Measurements from ENCODE around the gene NELFE. TPM values are rescaled to one million over a fixed set of nuclear protein-coding genes. Genes with fewer than 3 reads are reported as not detected.

Gene NELFE
- total and polyA plus RNA-seq, 5 experiments from 2014 or later = 41.7 to 68.6 (median 55.9) TPM

GRCh38 chr6:31971279-31971992 lies 12.7 kb upstream of the NELFE start:
- ATAC-seq = peak in 1 of 2 donors; percentile 65
- Mint-ChIP-seq H3K36me3 (peaks cover 0 to 35% (median 0%) of the 10 kb centered on the region in 3 donors), H3K27ac (peak overlapping the region; percentile 97 to 100 (median 100))

GRCh38 chr6:31970604-31971271 lies 12.0 kb upstream of the NELFE start:
- Mint-ChIP-seq H3K4me1 (peaks cover 31 to 46% (median 45%) of the 10 kb centered on the region in 4 donors), H3K4me3 (peak overlapping the region; percentile 94 to 99 (median 98)), H3K36me3 (peaks cover 0 to 42% (median 2%) of the 10 kb centered on the region in 3 donors), H3K27ac (peak overlapping the region; percentile 43 to 100 (median 100)), H3K9me3 (no peaks in the 10 kb centered on the region), H3K27me3 (peaks cover 0 to 4% (median 0%) of the 10 kb centered on the region in 5 donors)
- no peak for ATAC-seq
- POLR2A ChIA-PET = interaction anchor here (0.7 to 5.6 kb wide), 7 partner anchors 11 to 875 kb away, joined by 3 to 119 read pairs (median 5); partner anchors contain the start of genes ATF6B, NELFE, SKIC2 and ZBTB12
- DNase-seq = no peak

More at GRCh38 chr6:31971279-31971992, 12.7 kb upstream of the NELFE start:
- Mint-ChIP-seq H3K9me3 (no peaks in the 10 kb centered on the region), H3K27me3 (peaks cover 0 to 4% (median 0%) of the 10 kb centered on the region in 5 donors), H3K4me1 (peaks cover 31 to 46% (median 45%) of the 10 kb centered on the region in 4 donors), H3K4me3 (peak overlapping the region; percentile 94 to 99 (median 98))
- POLR2A ChIA-PET = interaction anchor here (0.5 to 5.6 kb wide), 16 partner anchors 11 to 874 kb away, joined by 3 to 119 read pairs (median 4); partner anchors contain the start of genes ABHD16A, BAG6, DDAH2 and DDX39B
- DNase-seq = peak in 1 of 10 donors; percentile 0

- Mint-ChIP-seq H3K36me3 (peaks cover 0 to 50% (median 2%) of the 10 kb centered on the region in 3 donors), H3K4me3 (peak overlapping the region; percentile 68 to 99 (median 98)), H3K4me1 (peaks cover 33 to 46% (median 44%) of the 10 kb centered on the region in 4 donors), H3K27me3 (peaks cover 0 to 4% (median 0%) of the 10 kb centered on the region in 5 donors), H3K27ac (peak overlapping the region; percentile 43 to 100 (median 100)), H3K9me3 (no peaks in the 10 kb centered on the region)
- DNase-seq = peak in 1 of 10 donors; percentile 0
- POLR2A ChIA-PET = interaction anchor here (0.6 to 5.6 kb wide), 5 partner anchors 10 to 1617 kb away, joined by 3 to 119 read pairs (median 3); partner anchors contain the start of genes ATF6B, NELFE and SKIC2
- ATAC-seq = no peak
Observed at GRCh38 chr6:31969712-31970603, 11.2 kb upstream of the NELFE start.

- Mint-ChIP-seq H3K27me3 (peaks cover 0 to 4% (median 0%) of the 10 kb centered on the region in 5 donors), H3K27ac (peak overlapping the region in 9 of 10 donors; percentile 28 to 100 (median 100)), H3K36me3 (peaks cover 0 to 58% (median 6%) of the 10 kb centered on the region in 3 donors), H3K9me3 (no peaks in the 10 kb centered on the region), H3K4me3 (peak overlapping the region in 4 of 10 donors; percentile 68 to 98 (median 95)), H3K4me1 (peaks cover 33 to 46% (median 40%) of the 10 kb centered on the region in 4 donors)
- ATAC-seq (no peak), DNase-seq (no peak)
- POLR2A ChIA-PET = interaction anchor here (1.0 to 5.6 kb wide), 3 partner anchors 9 to 159 kb away, joined by 3 to 119 read pairs (median 3); partner anchors contain the start of genes ATF6B, NELFE and SKIC2
Observed at GRCh38 chr6:31968791-31969711, 10.3 kb upstream of the NELFE start.

- Mint-ChIP-seq H3K4me1 (peaks cover 31 to 38% (median 34%) of the 10 kb centered on the region in 4 donors), H3K36me3 (peaks cover 0 to 62% (median 6%) of the 10 kb centered on the region in 3 donors), H3K4me3 (peak overlapping the region in 1 of 10 donors; percentile 41), H3K27me3 (peaks cover 0 to 4% (median 0%) of the 10 kb centered on the region in 5 donors), H3K27ac (peak overlapping the region in 3 of 10 donors; percentile 24 to 73 (median 52)), H3K9me3 (no peaks in the 10 kb centered on the region)
- ATAC-seq (no peak), DNase-seq (no peak)
- POLR2A ChIA-PET = interaction anchor here (5.6 kb wide), 1 partner anchor 8 kb away, joined by 119 read pairs; the partner anchor contains the start of genes NELFE and SKIC2
Observed at GRCh38 chr6:31968326-31968725, 9.6 kb upstream of the NELFE start.

- Mint-ChIP-seq H3K4me1 (peaks cover 28 to 34% (median 31%) of the 10 kb centered on the region in 4 donors), H3K4me3 (peak overlapping the region in 1 of 10 donors; percentile 14), H3K27me3 (peaks cover 0 to 4% (median 0%) of the 10 kb centered on the region in 5 donors), H3K9me3 (no peaks in the 10 kb centered on the region), H3K36me3 (peaks cover 0 to 66% (median 7%) of the 10 kb centered on the region in 3 donors), H3K27ac (peak overlapping the region in 3 of 10 donors; percentile 31 to 85 (median 34))
- no peak for ATAC-seq
- POLR2A ChIA-PET = interaction anchor here (5.6 kb wide), 1 partner anchor 8 kb away, joined by 119 read pairs; the partner anchor contains the start of genes NELFE and SKIC2
- no peak for DNase-seq
Observed at GRCh38 chr6:31967926-31968320, 9.2 kb upstream of the NELFE start.

GRCh38 chr6:31966997-31967925 lies 8.5 kb upstream of the NELFE start:
- POLR2A ChIA-PET = interaction anchor here (5.6 kb wide), 1 partner anchor 7 kb away, joined by 119 read pairs; the partner anchor contains the start of genes NELFE and SKIC2

GRCh38 chr6:31966506-31966905 lies 7.7 kb upstream of the NELFE start:
- Mint-ChIP-seq H3K36me3 (peaks cover 0 to 78% (median 16%) of the 10 kb centered on the region in 3 donors), H3K27me3 (no peaks in the 10 kb centered on the region), H3K4me3 (no peak overlapping the region), H3K4me1 (peaks cover 18 to 39% (median 27%) of the 10 kb centered on the region in 4 donors), H3K27ac (peak overlapping the region in 3 of 10 donors; percentile 31 to 62 (median 41)), H3K9me3 (no peaks in the 10 kb centered on the region)
- POLR2A ChIA-PET = interaction anchor here (0.7 kb wide), 1 partner anchor 95 kb away, joined by 3 read pairs; no protein-coding TSS in a partner anchor
- DNase-seq (no peak), ATAC-seq (no peak)

More at GRCh38 chr6:31966997-31967925, 8.5 kb upstream of the NELFE start:
- DNase-seq = no peak
- Mint-ChIP-seq H3K4me1 (peaks cover 25 to 32% (median 27%) of the 10 kb centered on the region in 4 donors), H3K36me3 (peaks cover 0 to 73% (median 12%) of the 10 kb centered on the region in 3 donors), H3K27ac (peak overlapping the region in 6 of 10 donors; percentile 3 to 70 (median 40)), H3K9me3 (no peaks in the 10 kb centered on the region), H3K4me3 (peak overlapping the region in 1 of 10 donors; percentile 14), H3K27me3 (peaks cover 0 to 4% (median 0%) of the 10 kb centered on the region in 5 donors)
- ATAC-seq = no peak

GRCh38 chr6:31965700-31966099 lies 6.9 kb upstream of the NELFE start:
- no peak for ATAC-seq
- Mint-ChIP-seq H3K4me3 (no peak overlapping the region), H3K27ac (peak overlapping the region in 3 of 10 donors; percentile 31 to 40 (median 38)), H3K9me3 (no peaks in the 10 kb centered on the region), H3K27me3 (no peaks in the 10 kb centered on the region), H3K36me3 (peaks cover 0 to 86% (median 16%) of the 10 kb centered on the region in 3 donors), H3K4me1 (peaks cover 15 to 44% (median 26%) of the 10 kb centered on the region in 4 donors)
- POLR2A ChIA-PET = interaction anchor here (0.7 kb wide), 1 partner anchor 235 kb away, joined by 3 read pairs; no protein-coding TSS in a partner anchor
- DNase-seq = no peak
